ENCODE measurements around the gene EPS8L3. TPM values are rescaled to one million over a fixed set of nuclear protein-coding genes. Genes with fewer than 3 reads are reported as not detected.

The EPS8L3 gene
- total RNA-seq, 1 experiment from 2014 or later = 0.17 TPM

- ChIA-PET CTCF (interaction anchor here (1.0 to 1.4 kb wide), 4 partner anchors 17 to 176 kb away, joined by 3 to 5 read pairs (median 4); partner anchors contain the start of gene AHCYL1), POLR2A (interaction anchor here (0.6 kb wide), 1 partner anchor 429 kb away, joined by 3 read pairs; no protein-coding TSS in a partner anchor)
- ATAC-seq (no peak), DNase-seq (ENCODE audit: low spot score) (no peak)
- Mint-ChIP-seq H3K4me3 (no peak overlapping the region), H3K9me3 (no peaks in the 10 kb centered on the region), H3K4me1 (no peaks in the 10 kb centered on the region), H3K36me3 (no peaks in the 10 kb centered on the region), H3K27me3 (ENCODE audit: low read depth) (no peaks in the 10 kb centered on the region), H3K27ac (no peak overlapping the region)
- TF ChIP-seq, protein P1, sequence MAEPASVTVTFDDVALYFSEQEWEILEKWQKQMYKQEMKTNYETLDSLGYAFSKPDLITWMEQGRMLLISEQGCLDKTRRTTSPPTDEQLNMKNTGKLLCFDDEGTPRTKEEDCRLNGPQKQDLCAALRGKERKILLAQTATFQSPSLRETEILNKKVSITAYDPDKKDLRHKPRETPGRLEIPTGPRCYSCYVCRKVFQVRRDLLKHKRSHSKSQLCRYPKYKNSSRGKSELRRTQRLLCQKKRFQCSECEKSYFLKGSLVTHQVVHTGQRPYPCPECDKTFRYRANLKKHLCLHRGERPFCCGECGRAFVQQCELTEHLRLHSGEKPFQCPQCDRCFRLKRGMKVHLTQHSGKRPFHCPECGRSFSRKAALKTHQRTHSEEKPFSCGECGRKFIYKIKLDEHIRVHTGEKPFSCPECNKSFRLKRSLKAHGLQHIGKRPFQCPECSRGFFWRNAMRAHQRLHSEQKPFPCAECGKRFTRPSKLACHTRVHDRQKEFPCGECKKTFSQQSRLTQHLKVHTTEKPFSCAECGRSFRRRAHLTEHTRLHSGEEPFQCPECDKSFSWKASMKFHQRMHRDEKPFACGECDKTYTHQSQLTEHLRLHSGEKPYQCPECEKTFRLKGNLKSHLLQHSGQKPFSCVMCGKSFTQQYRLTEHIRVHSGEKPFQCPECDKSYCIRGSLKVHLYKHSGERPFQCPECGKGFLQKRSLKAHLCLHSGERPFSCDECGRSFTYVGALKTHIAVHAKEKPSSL (CRISPR knock-in tag; conservative IDR thresholded peaks at IDR 0.05) = no peak
- no peak for TF ChIP-seq AR (CRISPR knock-in tag; IDR thresholded peaks at IDR 0.05)
- no peak for TF ChIP-seq MAX (CRISPR knock-in tag; IDR thresholded peaks at IDR 0.05)
- TF ChIP-seq FOXJ3 (CRISPR knock-in tag; IDR thresholded peaks at IDR 0.05; ENCODE audit: borderline replicate concordance) = no peak
- TF ChIP-seq, protein P2, sequence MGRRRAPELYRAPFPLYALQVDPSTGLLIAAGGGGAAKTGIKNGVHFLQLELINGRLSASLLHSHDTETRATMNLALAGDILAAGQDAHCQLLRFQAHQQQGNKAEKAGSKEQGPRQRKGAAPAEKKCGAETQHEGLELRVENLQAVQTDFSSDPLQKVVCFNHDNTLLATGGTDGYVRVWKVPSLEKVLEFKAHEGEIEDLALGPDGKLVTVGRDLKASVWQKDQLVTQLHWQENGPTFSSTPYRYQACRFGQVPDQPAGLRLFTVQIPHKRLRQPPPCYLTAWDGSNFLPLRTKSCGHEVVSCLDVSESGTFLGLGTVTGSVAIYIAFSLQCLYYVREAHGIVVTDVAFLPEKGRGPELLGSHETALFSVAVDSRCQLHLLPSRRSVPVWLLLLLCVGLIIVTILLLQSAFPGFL (CRISPR knock-in tag; IDR thresholded peaks at IDR 0.05; ENCODE audit: borderline replicate concordance) = no peak
These were observed 44.3 kb upstream of the EPS8L3 start for GRCh38 chr1:109807822-109808680.

GRCh38 chr1:109807402-109807801 lies 43.7 kb upstream of the EPS8L3 start:
- no peak for TF ChIP-seq SMAD4 (CRISPR knock-in tag; IDR thresholded peaks at IDR 0.05)
- TF ChIP-seq ESRRA (CRISPR knock-in tag; IDR thresholded peaks at IDR 0.05; ENCODE audit: borderline replicate concordance) = no peak
- POLR2A ChIA-PET = no interaction called here
- Mint-ChIP-seq H3K9me3 (no peaks in the 10 kb centered on the region), H3K36me3 (no peaks in the 10 kb centered on the region), H3K27ac (no peak overlapping the region), H3K27me3 (ENCODE audit: low read depth) (no peaks in the 10 kb centered on the region), H3K4me1 (no peaks in the 10 kb centered on the region), H3K4me3 (no peak overlapping the region)
- CTCF ChIA-PET = no interaction called here
- ATAC-seq = no peak
- DNase-seq (ENCODE audit: low spot score) = no peak

- Mint-ChIP-seq H3K9me3 (no peaks in the 10 kb centered on the region), H3K27me3 (ENCODE audit: low read depth) (no peaks in the 10 kb centered on the region), H3K4me1 (no peaks in the 10 kb centered on the region), H3K36me3 (no peaks in the 10 kb centered on the region), H3K4me3 (no peak overlapping the region), H3K27ac (no peak overlapping the region)
- TF ChIP-seq HMGA2 (CRISPR knock-in tag; IDR thresholded peaks at IDR 0.05) (no peak), ZNF121 (CRISPR knock-in tag; IDR thresholded peaks at IDR 0.05) (no peak), AFF4 (CRISPR knock-in tag; IDR thresholded peaks at IDR 0.05; ENCODE audit: borderline replicate concordance) (no peak)
- TF ChIP-seq, protein P3, sequence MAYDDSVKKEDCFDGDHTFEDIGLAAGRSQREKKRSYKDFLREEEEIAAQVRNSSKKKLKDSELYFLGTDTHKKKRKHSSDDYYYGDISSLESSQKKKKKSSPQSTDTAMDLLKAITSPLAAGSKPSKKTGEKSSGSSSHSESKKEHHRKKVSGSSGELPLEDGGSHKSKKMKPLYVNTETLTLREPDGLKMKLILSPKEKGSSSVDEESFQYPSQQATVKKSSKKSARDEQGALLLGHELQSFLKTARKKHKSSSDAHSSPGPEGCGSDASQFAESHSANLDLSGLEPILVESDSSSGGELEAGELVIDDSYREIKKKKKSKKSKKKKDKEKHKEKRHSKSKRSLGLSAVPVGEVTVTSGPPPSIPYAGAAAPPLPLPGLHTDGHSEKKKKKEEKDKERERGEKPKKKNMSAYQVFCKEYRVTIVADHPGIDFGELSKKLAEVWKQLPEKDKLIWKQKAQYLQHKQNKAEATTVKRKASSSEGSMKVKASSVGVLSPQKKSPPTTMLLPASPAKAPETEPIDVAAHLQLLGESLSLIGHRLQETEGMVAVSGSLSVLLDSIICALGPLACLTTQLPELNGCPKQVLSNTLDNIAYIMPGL (CRISPR knock-in tag; IDR thresholded peaks at IDR 0.05) = no peak
- ChIA-PET POLR2A (no interaction called here), CTCF (interaction anchor here (0.6 to 3.1 kb wide), 3 partner anchors 16 to 177 kb away, joined by 3 to 13 read pairs (median 11); partner anchors contain the start of gene AHCYL1)
- ATAC-seq = no peak
- no peak for DNase-seq (ENCODE audit: low spot score)
These were observed 43.1 kb upstream of the EPS8L3 start for GRCh38 chr1:109806733-109807400.
